DND-41 (cell line): ENCODE results near the gene SLC66A2.
"Not testable (repeated sequence)": the region's sequence is repeated elsewhere in the genome, so short reads cannot be mapped to it uniquely, and the experiment has no call there.

Source experiments
- ATAC-seq: fragments of 200-7000 bp; cut with Tn5 transposase; 3 replicates; pipeline ENCODE4 v1.9.1; 2021; ENCODE audit warnings: low read depth; ENCODE audit not compliant: insufficient read depth
- DNase-seq: peaks from one replicate; pipeline ENCODE4 v3.0.0-alpha.2; 2020
- H2AFZ ChIP-seq: 2 replicates; pipeline ENCODE4 v1.6.0; 2012; ENCODE audit warnings: low read depth, low read length
- H3K27ac ChIP-seq: 2 replicates; pipeline ENCODE4 v1.5.1; 2012; ENCODE audit warnings: low read length, inconsistent platforms
- H3K27me3 ChIP-seq: fragments of 200-600 bp; sonication (generic); 2 replicates; pipeline ENCODE4 v1.6.0; 2012; ENCODE audit warnings: low read length, mild to moderate bottlenecking, inconsistent platforms; ENCODE audit not compliant: insufficient read depth, poor library complexity
- H3K36me3 ChIP-seq: 2 replicates; pipeline ENCODE4 v1.5.1; 2012; ENCODE audit warnings: low read length, inconsistent platforms; ENCODE audit not compliant: insufficient read depth
- H3K4me1 ChIP-seq: 2 replicates; pipeline ENCODE4 v1.5.1; 2012; ENCODE audit warnings: mild to moderate bottlenecking, low read length; ENCODE audit not compliant: insufficient read depth
- H3K4me2 ChIP-seq: 2 replicates; pipeline ENCODE4 v1.6.0; 2012; ENCODE audit warnings: mild to moderate bottlenecking, moderate library complexity, low read length, inconsistent platforms; ENCODE audit not compliant: insufficient read depth
- H3K4me3 ChIP-seq, 2 experiments: fragments of 200-600 bp in 1 of 2; shearing (Covaris generic) in 1 of 2; 2 replicates each; pipeline ENCODE4 v1.5.1; 2012 to 2016; ENCODE audit warnings: inconsistent platforms in 2 of 2, low read length in 2 of 2, mild to moderate bottlenecking in 2 of 2, low read depth in 1 of 2, moderate library complexity in 1 of 2
- H3K79me2 ChIP-seq: 2 replicates; pipeline ENCODE4 v1.6.0; 2012; ENCODE audit warnings: low read length, inconsistent platforms; ENCODE audit not compliant: insufficient read depth
- H3K9ac ChIP-seq: 2 replicates; pipeline ENCODE4 v1.6.0; 2012; ENCODE audit warnings: low read depth, mild to moderate bottlenecking, inconsistent platforms, low read length, moderate library complexity
- H3K9me3 ChIP-seq: 2 replicates; pipeline ENCODE4 v1.5.1; 2012; ENCODE audit warnings: low read length, moderate library complexity, mild to moderate bottlenecking, inconsistent platforms; ENCODE audit not compliant: insufficient read depth, severe bottlenecking
- H4K20me1 ChIP-seq: 2 replicates; pipeline ENCODE4 v1.6.0; 2012; ENCODE audit warnings: low read length; ENCODE audit not compliant: insufficient read depth
- EZH2 ChIP-seq: IDR thresholded peaks from 3 replicates; pipeline ENCODE4 v1.6.1; 2012; ENCODE audit warnings: borderline replicate concordance, low read depth, mild to moderate bottlenecking, moderate library complexity, low read length, inconsistent platforms; ENCODE audit not compliant: severe bottlenecking
- TF ChIP-seq, protein P1 (sequence below): IDR thresholded peaks from 2 replicates; pipeline ENCODE4 v1.5.1; 2012; ENCODE audit warnings: borderline replicate concordance, low read length, moderate library complexity, mild to moderate bottlenecking; ENCODE audit not compliant: poor library complexity, severe bottlenecking; ENCODE audit errors: extremely low read depth

The SLC66A2 gene

DNA sequence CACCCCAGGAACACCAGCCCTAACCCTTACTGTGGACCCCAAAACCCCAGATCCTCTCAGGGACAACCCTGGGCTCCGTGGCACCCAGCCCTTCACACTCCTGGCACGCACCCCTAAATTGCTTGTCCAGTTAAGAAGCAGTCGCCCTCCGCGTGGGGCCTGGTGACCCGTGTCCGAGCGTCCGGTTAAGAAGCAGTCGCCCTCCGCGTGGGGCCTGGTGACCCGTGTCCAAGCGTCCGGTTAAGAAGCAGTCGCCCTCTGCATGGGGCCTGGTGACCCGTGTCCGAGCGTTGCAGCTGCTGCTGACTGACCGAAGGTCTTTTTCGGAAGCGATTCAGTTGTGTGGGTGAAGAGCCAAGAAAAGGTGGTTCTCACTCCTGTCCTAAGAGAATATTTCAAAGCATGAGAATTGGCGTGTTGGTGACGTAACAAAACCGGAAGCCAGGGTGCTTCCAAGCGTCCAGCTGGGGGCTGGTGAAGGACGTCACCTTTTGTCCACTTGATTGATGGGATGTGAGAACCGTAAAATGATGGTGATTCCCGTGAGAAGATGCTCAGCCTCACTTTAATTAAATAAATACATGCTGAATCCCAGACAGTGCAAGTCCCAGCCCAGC is 83.2 kb downstream of the SLC66A2 start:
- Histone ChIP-seq H2AFZ (no peak overlapping the region), H3K27ac (no peak overlapping the region), H3K4me2 (no peak overlapping the region), H3K9ac (no peak overlapping the region), H3K4me1 (no peaks in the 10 kb centered on the region), H4K20me1 (no peaks in the 10 kb centered on the region), H3K27me3 (no peaks in the 10 kb centered on the region), H3K9me3 (no peaks in the 10 kb centered on the region), H3K36me3 (no peaks in the 10 kb centered on the region), H3K4me3 (no peak overlapping the region), H3K79me2 (no peaks in the 10 kb centered on the region)
- DNase-seq (no peak), ATAC-seq (no peak)
- TF ChIP-seq, protein P1, sequence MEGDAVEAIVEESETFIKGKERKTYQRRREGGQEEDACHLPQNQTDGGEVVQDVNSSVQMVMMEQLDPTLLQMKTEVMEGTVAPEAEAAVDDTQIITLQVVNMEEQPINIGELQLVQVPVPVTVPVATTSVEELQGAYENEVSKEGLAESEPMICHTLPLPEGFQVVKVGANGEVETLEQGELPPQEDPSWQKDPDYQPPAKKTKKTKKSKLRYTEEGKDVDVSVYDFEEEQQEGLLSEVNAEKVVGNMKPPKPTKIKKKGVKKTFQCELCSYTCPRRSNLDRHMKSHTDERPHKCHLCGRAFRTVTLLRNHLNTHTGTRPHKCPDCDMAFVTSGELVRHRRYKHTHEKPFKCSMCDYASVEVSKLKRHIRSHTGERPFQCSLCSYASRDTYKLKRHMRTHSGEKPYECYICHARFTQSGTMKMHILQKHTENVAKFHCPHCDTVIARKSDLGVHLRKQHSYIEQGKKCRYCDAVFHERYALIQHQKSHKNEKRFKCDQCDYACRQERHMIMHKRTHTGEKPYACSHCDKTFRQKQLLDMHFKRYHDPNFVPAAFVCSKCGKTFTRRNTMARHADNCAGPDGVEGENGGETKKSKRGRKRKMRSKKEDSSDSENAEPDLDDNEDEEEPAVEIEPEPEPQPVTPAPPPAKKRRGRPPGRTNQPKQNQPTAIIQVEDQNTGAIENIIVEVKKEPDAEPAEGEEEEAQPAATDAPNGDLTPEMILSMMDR: no peak
- no peak for TF ChIP-seq EZH2

DNA sequence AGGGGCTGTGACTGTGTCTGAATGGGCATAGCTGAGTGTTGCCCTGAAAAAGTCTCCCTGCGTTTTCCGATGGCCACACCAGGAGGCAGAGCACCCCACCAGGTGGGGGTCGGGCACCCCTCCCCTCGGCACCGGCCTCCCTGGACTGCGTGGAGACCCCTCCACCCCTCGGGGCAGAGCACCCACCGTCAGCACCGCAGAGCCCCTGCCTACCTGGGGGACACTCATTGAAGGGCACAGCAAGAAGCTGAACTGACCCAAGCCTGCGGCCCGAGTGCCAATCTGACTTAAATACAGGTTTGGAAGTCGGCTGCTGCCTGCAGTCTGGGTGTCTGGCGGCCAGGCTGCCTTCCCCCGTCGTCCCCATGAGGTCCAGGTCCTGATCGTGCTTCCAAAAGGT is 83.8 kb downstream of the SLC66A2 start:
- no peaks in the 10 kb centered on the region for H3K79me2 ChIP-seq
- DNase-seq (no peak), ATAC-seq (no peak)
- TF ChIP-seq, protein P1: no peak
- no peak for TF ChIP-seq EZH2
- H3K9ac ChIP-seq: no peak overlapping the region
- no peaks in the 10 kb centered on the region for H3K9me3 ChIP-seq
- no peak overlapping the region for H2AFZ ChIP-seq
- no peak overlapping the region for H3K4me3 ChIP-seq
- H3K36me3 ChIP-seq: no peaks in the 10 kb centered on the region
- H3K4me2 ChIP-seq: no peak overlapping the region
- H3K27ac ChIP-seq: no peak overlapping the region
- no peaks in the 10 kb centered on the region for H4K20me1 ChIP-seq
- no peaks in the 10 kb centered on the region for H3K27me3 ChIP-seq
- no peaks in the 10 kb centered on the region for H3K4me1 ChIP-seq

DNA sequence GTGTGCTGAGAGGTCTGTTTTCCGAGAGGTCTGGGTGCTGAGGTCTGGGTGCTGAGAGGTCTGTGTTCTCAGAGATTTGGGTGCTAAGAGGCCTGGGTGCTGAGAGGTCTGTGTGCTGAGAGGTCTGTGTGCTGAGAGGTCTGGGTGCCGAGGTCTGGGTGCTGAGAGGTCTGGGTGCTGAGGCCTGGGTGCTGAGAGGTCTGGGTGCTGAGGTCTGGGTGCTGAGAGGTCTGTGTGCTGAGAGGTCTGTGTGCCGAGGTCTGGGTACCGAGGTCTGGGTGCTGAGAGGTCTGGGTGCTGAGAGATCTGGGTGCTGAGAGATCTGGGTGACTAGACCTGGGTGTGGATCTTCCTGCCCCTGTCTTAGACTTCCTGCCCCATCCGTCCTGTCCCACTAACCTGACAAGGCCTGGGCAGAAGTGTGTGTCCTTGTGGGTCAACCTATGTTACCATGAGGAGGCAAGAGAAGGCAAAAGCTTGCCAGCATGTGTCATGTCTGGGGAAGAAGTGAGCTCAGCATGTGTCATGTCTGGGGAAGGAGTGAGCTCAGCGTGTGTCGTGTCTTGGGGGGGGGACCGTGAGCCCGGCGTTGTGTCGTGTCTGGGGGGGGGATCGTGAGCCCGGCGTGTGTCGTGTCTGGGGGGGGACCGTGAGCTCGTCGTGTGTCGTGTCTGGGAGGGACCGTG is 84.4 kb downstream of the SLC66A2 start:
- Histone ChIP-seq H3K36me3 (no peaks in the 10 kb centered on the region), H4K20me1 (no peaks in the 10 kb centered on the region), H3K79me2 (no peaks in the 10 kb centered on the region), H3K4me2 (no peak overlapping the region), H3K9me3 (no peaks in the 10 kb centered on the region), H3K4me1 (no peaks in the 10 kb centered on the region), H3K9ac (no peak overlapping the region), H3K4me3 (no peak overlapping the region), H3K27me3 (no peaks in the 10 kb centered on the region), H3K27ac (no peak overlapping the region), H2AFZ (no peak overlapping the region)
- TF ChIP-seq EZH2: no peak
- TF ChIP-seq, protein P1: no peak
- ATAC-seq: no peak
- DNase-seq: no peak

DNA sequence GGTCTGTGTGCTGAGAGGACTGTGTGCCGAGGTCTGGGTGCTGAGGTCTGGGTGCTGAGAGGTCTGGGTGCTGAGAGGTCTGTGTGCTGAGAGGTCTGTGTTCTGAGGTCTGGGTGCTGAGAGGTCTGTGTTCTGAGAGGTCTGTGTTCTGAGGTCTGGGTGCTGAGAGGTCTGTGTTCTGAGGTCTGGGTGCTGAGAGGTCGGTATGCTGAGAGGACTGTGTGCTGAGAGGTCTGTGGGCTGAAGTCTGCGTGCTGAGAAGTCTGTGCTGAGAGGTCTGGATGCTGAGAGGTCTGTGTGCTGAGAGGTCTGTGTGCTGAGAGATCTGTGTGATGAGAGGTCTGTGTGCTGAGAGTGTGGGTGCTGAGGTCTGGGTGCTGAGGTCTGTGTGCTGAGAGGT is 85.5 kb downstream of the SLC66A2 start:
- H3K9ac ChIP-seq, H3K9me3 ChIP-seq, H3K36me3 ChIP-seq, H3K4me1 ChIP-seq, H3K79me2 ChIP-seq, H4K20me1 ChIP-seq, ATAC-seq, H3K4me2 ChIP-seq, H3K27ac ChIP-seq, DNase-seq, H3K4me3 ChIP-seq, H2AFZ ChIP-seq, H3K27me3 ChIP-seq: not testable (repeated sequence)

DNA sequence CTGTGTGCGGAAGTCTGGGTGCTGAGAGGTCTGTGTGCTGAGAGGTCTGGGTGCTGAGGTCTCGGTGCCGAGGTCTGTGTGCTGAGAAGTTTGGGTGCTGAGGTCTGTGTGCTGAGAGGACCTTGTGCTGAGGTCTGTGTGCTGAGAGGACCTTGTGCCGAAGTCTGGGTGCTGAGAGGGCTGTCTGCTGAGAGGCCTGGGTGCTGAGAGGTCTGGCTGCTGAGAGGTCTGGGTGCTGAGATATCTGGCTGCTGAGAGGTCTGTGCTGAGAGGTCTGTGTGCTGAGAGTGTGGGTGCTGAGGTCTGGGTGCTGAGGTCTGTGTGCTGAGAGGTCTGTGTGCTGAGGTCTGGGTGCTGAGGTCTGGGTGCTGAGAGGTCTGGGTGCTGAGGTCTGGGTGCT is 86.5 kb downstream of the SLC66A2 start:
- H3K27me3 ChIP-seq, H3K27ac ChIP-seq, H3K4me1 ChIP-seq, DNase-seq, H3K4me3 ChIP-seq, H2AFZ ChIP-seq, H3K36me3 ChIP-seq, H3K4me2 ChIP-seq, H3K79me2 ChIP-seq, ATAC-seq, H3K9ac ChIP-seq, H3K9me3 ChIP-seq, H4K20me1 ChIP-seq: not testable (repeated sequence)
